HG02981 (cell line): Measurements from ENCODE around the gene MGMT.

ENCODE experiments used
- ATAC-seq: cut with Tn5 transposase; IDR thresholded peaks from one replicate; pipeline ENCODE4 v1.9.1; 2021; ENCODE audit warnings: mild to moderate bottlenecking, moderate library complexity; ENCODE audit not compliant: unreplicated experiment

Gene MGMT

GRCh38 chr10:129677377-129677927 lies 210.4 kb downstream of the MGMT start:
- no peak for ATAC-seq

- no peak for ATAC-seq
Observed at GRCh38 chr10:129678186-129678585, 211.1 kb downstream of the MGMT start.

- ATAC-seq = no peak
Observed at GRCh38 chr10:129679207-129679606, 212.2 kb downstream of the MGMT start.

GRCh38 chr10:129680661-129681344 lies 213.8 kb downstream of the MGMT start:
- ATAC-seq = no peak

- ATAC-seq = no peak
Observed at GRCh38 chr10:129681856-129682255, 214.8 kb downstream of the MGMT start.

- ATAC-seq = no peak
Observed at GRCh38 chr10:129683519-129683918, 216.5 kb downstream of the MGMT start.

GRCh38 chr10:129683920-129684319 lies 216.9 kb downstream of the MGMT start:
- ATAC-seq = no peak

- ATAC-seq = no peak
Observed at GRCh38 chr10:129685271-129685670, 218.2 kb downstream of the MGMT start.

GRCh38 chr10:129689671-129690071 lies 222.6 kb downstream of the MGMT start:
- no peak for ATAC-seq

- no peak for ATAC-seq
Observed at GRCh38 chr10:129690248-129691070, 223.4 kb downstream of the MGMT start.

GRCh38 chr10:129692695-129693094 lies 225.7 kb downstream of the MGMT start:
- ATAC-seq = no peak

- no peak for ATAC-seq
Observed at GRCh38 chr10:129693382-129693781, 226.3 kb downstream of the MGMT start.

GRCh38 chr10:129694184-129694583 lies 227.1 kb downstream of the MGMT start:
- ATAC-seq = no peak

GRCh38 chr10:129694691-129695243 lies 227.7 kb downstream of the MGMT start:
- no peak for ATAC-seq

GRCh38 chr10:129695671-129696070 lies 228.6 kb downstream of the MGMT start:
- no peak for ATAC-seq

- ATAC-seq = no peak
Observed at GRCh38 chr10:129696636-129697035, 229.6 kb downstream of the MGMT start.

- no peak for ATAC-seq
Observed at GRCh38 chr10:129697463-129698247, 230.6 kb downstream of the MGMT start.

GRCh38 chr10:129699722-129700340 lies 232.8 kb downstream of the MGMT start:
- ATAC-seq = no peak

- ATAC-seq = no peak
Observed at GRCh38 chr10:129702605-129703004, 235.6 kb downstream of the MGMT start.
